Activated naive CD4-positive, alpha-beta T cell treated with anti-CD3 and anti-CD28 coated beads for 36 hours (primary cell): ENCODE data around the gene ILF2. TPM values are rescaled to one million over a fixed set of nuclear protein-coding genes. Genes with fewer than 3 reads are reported as not detected.
"Not testable (repeated sequence)": the region's sequence is repeated elsewhere in the genome, so short reads cannot be mapped to it uniquely, and the experiment has no call there.

Experiments used
- CTCF ChIA-PET: fragments of 350-600 bp; sonication (Branson Sonifier 250); formaldehyde crosslinking; loops from one replicate; lab custom pipeline; 2021; ENCODE audit warnings: antibody characterized with exemption; lab: Charles Lee
- DNase-seq: peaks from one replicate; pipeline ENCODE4 v3.0.0-alpha.2; 2020
- H3K27ac Mint-ChIP-seq: one replicate; pipeline ENCODE4 v1.8.0; 2021; ENCODE audit warnings: mild to moderate bottlenecking, mixed read lengths
- H3K27me3 Mint-ChIP-seq: one replicate; pipeline ENCODE4 v1.8.0; 2021; ENCODE audit warnings: low read depth, mixed read lengths
- H3K36me3 Mint-ChIP-seq: one replicate; pipeline ENCODE4 v1.8.0; 2021; ENCODE audit warnings: low read depth, mixed read lengths
- H3K4me1 Mint-ChIP-seq: one replicate; pipeline ENCODE4 v1.8.0; 2021; ENCODE audit warnings: low read depth, mixed read lengths
- H3K4me3 Mint-ChIP-seq: one replicate; pipeline ENCODE4 v1.8.0; 2021; ENCODE audit warnings: mild to moderate bottlenecking, moderate library complexity, mixed read lengths
- H3K9me3 Mint-ChIP-seq: one replicate; pipeline ENCODE4 v1.8.0; 2021; ENCODE audit warnings: mixed read lengths
- intact Hi-C: fragments of 100-400 bp; cut with micrococcal nuclease; formaldehyde crosslinking; loops from one replicate; pipeline ENCODE4 v1.15.1; 2023
- total RNA-seq, 2 experiments: library from RNA; stranded (reverse); gene quantifications; one replicate each; pipeline ENCODE4 v1.2.3, GENCODE V29; 2021

ILF2 gene
- total RNA-seq, 2 experiments from 2014 or later = 346 to 357 TPM

DNA sequence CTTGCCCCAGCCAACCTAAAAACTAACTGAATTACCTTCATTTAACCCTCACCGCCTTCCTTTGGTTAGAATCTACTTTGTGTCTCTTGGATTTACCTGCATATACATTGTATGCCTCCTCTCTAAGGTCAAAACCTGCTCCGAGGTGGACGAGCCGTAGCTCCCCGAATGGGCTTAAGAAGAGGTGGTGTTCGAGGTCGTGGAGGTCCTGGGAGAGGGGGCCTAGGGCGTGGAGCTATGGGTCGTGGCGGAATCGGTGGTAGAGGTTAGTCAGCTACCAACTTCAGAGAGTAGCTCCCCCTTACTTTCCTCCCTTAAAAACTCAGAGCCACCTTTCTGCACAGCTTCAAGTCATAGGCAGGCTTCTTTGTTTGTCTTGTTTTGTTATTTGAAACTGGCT lies 27.7 kb downstream of the ILF2 start:
- Mint-ChIP-seq H3K4me1 (peaks cover 52% of the 10 kb centered on the region), H3K36me3 (peaks cover 67% of the 10 kb centered on the region), H3K27me3 (no peaks in the 10 kb centered on the region), H3K4me3 (no peak overlapping the region), H3K9me3 (no peaks in the 10 kb centered on the region), H3K27ac (no peak overlapping the region)
- intact Hi-C loops = no loop called here
- CTCF ChIA-PET = interaction anchor here (0.6 to 1.2 kb wide), 3 partner anchors 10 to 111 kb away, joined by 3 to 4 read pairs (median 3); no protein-coding TSS in a partner anchor
- DNase-seq = no peak

GRCh38 chr1:153642161-153642560 lies 28.6 kb downstream of the ILF2 start:
- Mint-ChIP-seq H3K27ac (no peak overlapping the region), H3K9me3 (no peaks in the 10 kb centered on the region), H3K4me3 (no peak overlapping the region), H3K4me1 (peaks cover 51% of the 10 kb centered on the region), H3K36me3 (peaks cover 69% of the 10 kb centered on the region), H3K27me3 (no peaks in the 10 kb centered on the region)
- no peak for DNase-seq
- intact Hi-C loops = no loop called here
- CTCF ChIA-PET = no interaction called here

GRCh38 chr1:153640861-153641260 lies 29.9 kb downstream of the ILF2 start:
- no peaks in the 10 kb centered on the region for H3K9me3 Mint-ChIP-seq
- CTCF ChIA-PET = interaction anchor here (0.6 to 1.2 kb wide), 3 partner anchors 9 to 147 kb away, joined by 3 to 5 read pairs (median 3); no protein-coding TSS in a partner anchor
- intact Hi-C loops = no loop called here
- no peak overlapping the region for H3K4me3 Mint-ChIP-seq
- peaks cover 72% of the 10 kb centered on the region for H3K36me3 Mint-ChIP-seq
- DNase-seq = no peak
- no peaks in the 10 kb centered on the region for H3K27me3 Mint-ChIP-seq
- peaks cover 57% of the 10 kb centered on the region for H3K4me1 Mint-ChIP-seq
- peak overlapping the region; percentile 5 for H3K27ac Mint-ChIP-seq

DNA sequence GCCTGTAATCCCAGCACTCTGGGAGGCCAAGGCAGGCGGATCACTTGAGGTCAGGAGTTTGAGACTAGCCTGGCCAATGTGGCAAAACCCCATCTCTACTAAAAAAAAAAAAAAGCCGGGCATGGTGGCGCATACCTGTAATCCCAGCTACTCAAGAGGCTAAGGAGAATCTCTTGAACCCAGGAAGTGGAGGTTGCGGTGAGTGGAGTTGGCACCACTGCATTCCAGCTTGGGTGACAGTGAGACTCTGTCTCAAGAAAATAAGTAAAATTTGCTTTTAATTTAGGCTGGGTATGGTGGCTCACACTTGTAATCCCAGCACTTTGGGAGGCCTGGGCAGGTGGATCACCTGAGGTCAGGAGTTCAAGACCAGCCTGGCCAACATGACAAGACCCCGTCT lies 30.6 kb downstream of the ILF2 start:
- CTCF ChIA-PET = interaction anchor here (1.2 kb wide), 1 partner anchor 9 kb away, joined by 5 read pairs; no protein-coding TSS in a partner anchor
- H3K9me3 Mint-ChIP-seq, H3K4me3 Mint-ChIP-seq, intact Hi-C loops, DNase-seq, H3K27me3 Mint-ChIP-seq: not testable (repeated sequence)
- H3K36me3 Mint-ChIP-seq = peaks cover 69% of the 10 kb centered on the region
- H3K27ac Mint-ChIP-seq = peak overlapping the region; percentile 5
- H3K4me1 Mint-ChIP-seq = peaks cover 53% of the 10 kb centered on the region

GRCh38 chr1:153639280-153639679 lies 31.5 kb downstream of the ILF2 start:
- Mint-ChIP-seq H3K4me1 (peaks cover 51% of the 10 kb centered on the region), H3K4me3 (no peak overlapping the region), H3K9me3 (no peaks in the 10 kb centered on the region), H3K36me3 (peaks cover 68% of the 10 kb centered on the region), H3K27ac (no peak overlapping the region), H3K27me3 (no peaks in the 10 kb centered on the region)
- DNase-seq = no peak
- intact Hi-C loops = no loop called here
- CTCF ChIA-PET = no interaction called here

GRCh38 chr1:153638261-153638660 lies 32.5 kb downstream of the ILF2 start:
- no peaks in the 10 kb centered on the region for H3K9me3 Mint-ChIP-seq
- peaks cover 61% of the 10 kb centered on the region for H3K36me3 Mint-ChIP-seq
- DNase-seq = no peak
- intact Hi-C loops = no loop called here
- no peak overlapping the region for H3K27ac Mint-ChIP-seq
- H3K27me3 Mint-ChIP-seq = no peaks in the 10 kb centered on the region
- CTCF ChIA-PET = interaction anchor here (1.2 to 1.3 kb wide), 2 partner anchors 65 to 106 kb away, joined by 3 to 4 read pairs; no protein-coding TSS in a partner anchor
- H3K4me1 Mint-ChIP-seq = peaks cover 46% of the 10 kb centered on the region
- no peak overlapping the region for H3K4me3 Mint-ChIP-seq

DNA sequence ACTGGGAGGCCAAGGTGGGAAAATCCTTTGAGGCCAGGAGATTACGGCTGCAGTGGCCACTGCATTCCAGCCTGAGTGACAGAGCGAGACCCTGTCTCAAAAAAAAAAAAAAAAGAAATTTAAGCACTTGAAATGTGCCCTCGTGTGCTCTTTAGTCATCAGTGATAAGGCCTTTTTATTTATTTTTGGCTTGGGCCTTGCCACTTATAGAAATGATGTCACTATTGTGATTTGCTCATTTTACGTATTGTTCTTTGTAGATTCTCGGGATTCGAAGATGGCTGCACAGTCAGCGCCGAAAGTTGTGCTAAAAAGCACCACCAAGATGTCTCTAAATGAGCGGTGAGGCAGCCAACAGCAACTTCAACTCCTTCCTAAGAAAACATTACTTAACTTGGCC lies 34.5 kb downstream of the ILF2 start:
- peaks cover 48% of the 10 kb centered on the region for H3K4me1 Mint-ChIP-seq
- CTCF ChIA-PET = no interaction called here
- no peak overlapping the region for H3K27ac Mint-ChIP-seq
- intact Hi-C loops = no loop called here
- no peaks in the 10 kb centered on the region for H3K27me3 Mint-ChIP-seq
- H3K4me3 Mint-ChIP-seq = peak overlapping the region; percentile 90
- DNase-seq = no peak
- peaks cover 47% of the 10 kb centered on the region for H3K36me3 Mint-ChIP-seq
- H3K9me3 Mint-ChIP-seq = no peaks in the 10 kb centered on the region

- CTCF ChIA-PET = interaction anchor here (3.1 kb wide), 1 partner anchor 103 kb away, joined by 12 read pairs; no protein-coding TSS in a partner anchor
- peaks cover 44% of the 10 kb centered on the region for H3K36me3 Mint-ChIP-seq
- no peaks in the 10 kb centered on the region for H3K27me3 Mint-ChIP-seq
- peak overlapping the region; percentile 90 for H3K4me3 Mint-ChIP-seq
- DNase-seq = no peak
- peak overlapping the region; percentile 75 for H3K27ac Mint-ChIP-seq
- intact Hi-C loops = loop anchor here (2.0 kb wide), 1 partner anchor 125 kb away; no protein-coding TSS in a partner anchor
- peaks cover 46% of the 10 kb centered on the region for H3K4me1 Mint-ChIP-seq
- no peaks in the 10 kb centered on the region for H3K9me3 Mint-ChIP-seq
Observed at GRCh38 chr1:153635872-153636271, 34.9 kb downstream of the ILF2 start.

DNA sequence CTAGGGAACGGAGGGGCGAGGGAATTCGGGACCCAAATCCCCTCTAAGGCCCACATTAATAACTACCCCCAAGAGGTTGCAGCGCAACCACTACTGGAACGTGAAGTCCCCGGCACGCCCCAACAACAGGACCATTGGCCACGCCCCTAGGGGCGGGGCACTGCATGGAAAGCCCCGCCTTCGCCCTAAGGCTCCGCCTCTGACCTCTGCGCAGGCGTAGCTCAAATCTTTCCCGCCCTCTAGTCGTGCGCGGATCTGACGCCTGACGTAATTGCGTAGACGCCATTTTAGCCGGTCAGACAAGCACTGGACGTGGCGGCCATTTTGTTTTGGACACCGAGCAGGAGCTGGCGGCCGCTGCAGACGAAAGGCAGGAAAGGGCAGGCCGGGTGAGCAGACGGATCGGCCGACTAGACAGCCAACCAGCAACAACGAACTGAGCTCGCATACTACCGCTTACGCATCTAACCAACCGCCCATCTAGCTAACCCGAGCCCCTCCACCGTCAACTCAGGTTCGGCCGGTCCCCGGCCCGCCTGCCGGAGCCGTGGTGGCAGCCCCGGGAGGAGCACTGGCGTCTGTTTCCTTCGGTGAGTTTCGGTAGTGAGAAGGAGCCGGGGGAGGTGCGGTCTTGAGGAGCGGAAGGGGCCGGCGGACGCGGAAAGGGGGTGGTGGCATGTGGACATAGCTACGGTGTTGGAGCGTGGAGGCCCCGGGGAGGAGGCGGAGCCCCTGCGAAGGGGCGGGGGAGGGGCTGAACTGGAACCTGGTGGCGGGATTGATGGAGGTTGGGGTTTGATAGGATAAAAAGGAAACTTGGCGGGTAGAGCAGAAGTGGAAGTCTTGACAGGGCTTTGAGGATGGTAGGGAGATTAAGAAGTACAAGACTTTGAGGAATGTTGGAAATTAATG lies 36.8 kb downstream of the ILF2 start, which contains the start of gene CHTOP:
TSS of gene CHTOP (plus strand) at position 313 of the 912 bp plus-strand sequence. CDS start 2,523 bp downstream, outside the sequence.
- intact Hi-C loops = loop anchor here (1.0 to 2.0 kb wide), 6 partner anchors 24 to 289 kb away; partner anchors contain the start of gene SNAPIN
- Mint-ChIP-seq H3K27ac (peak within 1 kb of the TSS; percentile 100), H3K36me3 (peaks cover 37% of the 10 kb centered on the region), H3K27me3 (no peaks in the 10 kb centered on the region), H3K9me3 (no peaks in the 10 kb centered on the region), H3K4me1 (peaks cover 45% of the 10 kb centered on the region), H3K4me3 (peak within 1 kb of the TSS; percentile 90)
- CTCF ChIA-PET = interaction anchor here (0.6 to 3.1 kb wide), 7 partner anchors 22 to 123 kb away, joined by 3 to 12 read pairs (median 5); partner anchors contain the start of gene S100A5
- peak; percentile 98 for DNase-seq

- peaks cover 35% of the 10 kb centered on the region for H3K36me3 Mint-ChIP-seq
- no peak for DNase-seq
- H3K27me3 Mint-ChIP-seq = no peaks in the 10 kb centered on the region
- H3K9me3 Mint-ChIP-seq = no peaks in the 10 kb centered on the region
- peak overlapping the region; percentile 90 for H3K4me3 Mint-ChIP-seq
- CTCF ChIA-PET = interaction anchor here (1.8 to 3.1 kb wide), 3 partner anchors 61 to 123 kb away, joined by 6 to 12 read pairs (median 12); no protein-coding TSS in a partner anchor
- peak overlapping the region; percentile 100 for H3K27ac Mint-ChIP-seq
- intact Hi-C loops = loop anchor here (1.0 kb wide), 1 partner anchor 290 kb away; no protein-coding TSS in a partner anchor
- H3K4me1 Mint-ChIP-seq = peaks cover 45% of the 10 kb centered on the region
Observed at GRCh38 chr1:153633161-153633753, 37.5 kb downstream of the ILF2 start.

GRCh38 chr1:153631047-153632022 lies 39.5 kb downstream of the ILF2 start:
- no peaks in the 10 kb centered on the region for H3K9me3 Mint-ChIP-seq
- peaks cover 34% of the 10 kb centered on the region for H3K4me1 Mint-ChIP-seq
- peaks cover 5% of the 10 kb centered on the region for H3K27me3 Mint-ChIP-seq
- H3K27ac Mint-ChIP-seq = peak overlapping the region; percentile 24
- no peak overlapping the region for H3K4me3 Mint-ChIP-seq
- CTCF ChIA-PET = interaction anchor here (0.5 to 1.5 kb wide), 3 partner anchors 14 to 1704 kb away, joined by 3 read pairs; no protein-coding TSS in a partner anchor
- intact Hi-C loops = no loop called here
- DNase-seq = no peak
- peaks cover 18% of the 10 kb centered on the region for H3K36me3 Mint-ChIP-seq
